H1 (cell line): ENCODE results near the gene C1S.

Experiments used
- EZH2 ChIP-seq: fragments of 200-600 bp; sonication (generic); IDR thresholded peaks from 2 replicates; pipeline ENCODE4 v1.7.1; 2012; ENCODE audit warnings: low read depth, mild to moderate bottlenecking, moderate library complexity, low read length, inconsistent platforms; ENCODE audit not compliant: severe bottlenecking
- JUND ChIP-seq: IDR thresholded peaks from 2 replicates; pipeline ENCODE4 v1.6.1; 2011; ENCODE audit warnings: mild to moderate bottlenecking, improper control_type of control experiment, low read length
- RNF2 ChIP-seq: fragments of 200-900, 300-1000 bp; sonication (generic); IDR thresholded peaks from 2 replicates; pipeline ENCODE4 v1.7.1; 2016; ENCODE audit warnings: borderline replicate concordance, low read depth, mild to moderate bottlenecking, antibody characterized with exemption, low read length; ENCODE audit not compliant: poor library complexity, severe bottlenecking; ENCODE audit errors: missing control alignments

DNA sequence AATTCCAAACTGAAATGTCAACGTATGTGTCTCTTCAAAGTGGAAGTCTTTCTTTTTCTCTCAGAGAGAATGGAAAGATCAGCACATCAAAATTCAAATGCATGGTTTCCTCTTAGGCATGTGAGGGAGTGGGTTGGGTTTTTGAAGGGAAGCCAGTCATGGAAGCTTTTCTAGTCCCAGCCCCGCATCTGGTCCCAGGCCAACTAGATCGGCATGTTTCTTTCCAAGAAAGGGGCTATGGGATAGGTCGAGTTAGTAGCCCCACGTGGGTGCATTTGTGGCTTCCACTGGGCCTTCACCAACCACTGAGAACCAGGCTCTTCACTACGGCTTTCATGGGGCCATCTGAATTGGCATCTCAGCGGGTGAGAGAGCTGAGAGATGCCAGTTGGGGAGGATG is 6.6 kb downstream of the C1S start:
- TF ChIP-seq JUND, result no peak
- no peak for TF ChIP-seq RNF2
- TF ChIP-seq EZH2, result no peak
